DND-41 (cell line): Measurements from ENCODE around the gene ANKS1B.

Experiments used
- ATAC-seq: fragments of 200-7000 bp; cut with Tn5 transposase; 3 replicates; pipeline ENCODE4 v1.9.1; 2021; ENCODE audit warnings: low read depth; ENCODE audit not compliant: insufficient read depth
- DNase-seq: peaks from one replicate; pipeline ENCODE4 v3.0.0-alpha.2; 2020
- H2AFZ ChIP-seq: 2 replicates; pipeline ENCODE4 v1.6.0; 2012; ENCODE audit warnings: low read depth, low read length
- H3K27ac ChIP-seq: 2 replicates; pipeline ENCODE4 v1.5.1; 2012; ENCODE audit warnings: low read length, inconsistent platforms
- H3K27me3 ChIP-seq: fragments of 200-600 bp; sonication (generic); 2 replicates; pipeline ENCODE4 v1.6.0; 2012; ENCODE audit warnings: low read length, mild to moderate bottlenecking, inconsistent platforms; ENCODE audit not compliant: insufficient read depth, poor library complexity
- H3K36me3 ChIP-seq: 2 replicates; pipeline ENCODE4 v1.5.1; 2012; ENCODE audit warnings: low read length, inconsistent platforms; ENCODE audit not compliant: insufficient read depth
- H3K4me1 ChIP-seq: 2 replicates; pipeline ENCODE4 v1.5.1; 2012; ENCODE audit warnings: mild to moderate bottlenecking, low read length; ENCODE audit not compliant: insufficient read depth
- H3K4me2 ChIP-seq: 2 replicates; pipeline ENCODE4 v1.6.0; 2012; ENCODE audit warnings: mild to moderate bottlenecking, moderate library complexity, low read length, inconsistent platforms; ENCODE audit not compliant: insufficient read depth
- H3K4me3 ChIP-seq, 2 experiments: fragments of 200-600 bp in 1 of 2; shearing (Covaris generic) in 1 of 2; 2 replicates each; pipeline ENCODE4 v1.5.1; 2012 to 2016; ENCODE audit warnings: inconsistent platforms in 2 of 2, low read length in 2 of 2, mild to moderate bottlenecking in 2 of 2, low read depth in 1 of 2, moderate library complexity in 1 of 2
- H3K79me2 ChIP-seq: 2 replicates; pipeline ENCODE4 v1.6.0; 2012; ENCODE audit warnings: low read length, inconsistent platforms; ENCODE audit not compliant: insufficient read depth
- H3K9ac ChIP-seq: 2 replicates; pipeline ENCODE4 v1.6.0; 2012; ENCODE audit warnings: low read depth, mild to moderate bottlenecking, inconsistent platforms, low read length, moderate library complexity
- H3K9me3 ChIP-seq: 2 replicates; pipeline ENCODE4 v1.5.1; 2012; ENCODE audit warnings: low read length, moderate library complexity, mild to moderate bottlenecking, inconsistent platforms; ENCODE audit not compliant: insufficient read depth, severe bottlenecking
- H4K20me1 ChIP-seq: 2 replicates; pipeline ENCODE4 v1.6.0; 2012; ENCODE audit warnings: low read length; ENCODE audit not compliant: insufficient read depth
- CTCF ChIP-seq: IDR thresholded peaks from 2 replicates; pipeline ENCODE4 v1.5.1; 2012; ENCODE audit warnings: borderline replicate concordance, low read length, moderate library complexity, mild to moderate bottlenecking; ENCODE audit not compliant: poor library complexity, severe bottlenecking; ENCODE audit errors: extremely low read depth
- EZH2 ChIP-seq: IDR thresholded peaks from 3 replicates; pipeline ENCODE4 v1.6.1; 2012; ENCODE audit warnings: borderline replicate concordance, low read depth, mild to moderate bottlenecking, moderate library complexity, low read length, inconsistent platforms; ENCODE audit not compliant: severe bottlenecking

The ANKS1B gene

GRCh38 chr12:99192489-99192888 is 792.2 kb downstream of the ANKS1B start:
- Histone ChIP-seq H3K36me3 (no peaks in the 10 kb centered on the region), H3K27me3 (no peaks in the 10 kb centered on the region), H4K20me1 (no peaks in the 10 kb centered on the region), H3K4me3 (no peak overlapping the region), H3K9me3 (no peaks in the 10 kb centered on the region), H2AFZ (no peak overlapping the region), H3K4me2 (no peak overlapping the region), H3K9ac (no peak overlapping the region), H3K4me1 (peaks cover 8% of the 10 kb centered on the region; the same call in 1 of the 2 replicates), H3K27ac (no peak overlapping the region), H3K79me2 (no peaks in the 10 kb centered on the region)
- no peak for TF ChIP-seq EZH2
- DNase-seq (no peak), ATAC-seq (no peak)

GRCh38 chr12:99176871-99177270 is 807.9 kb downstream of the ANKS1B start:
- Histone ChIP-seq H3K4me1 (no peaks in the 10 kb centered on the region), H2AFZ (no peak overlapping the region), H3K9ac (no peak overlapping the region), H3K27me3 (no peaks in the 10 kb centered on the region), H3K4me3 (no peak overlapping the region), H3K36me3 (no peaks in the 10 kb centered on the region), H3K4me2 (no peak overlapping the region), H3K9me3 (no peaks in the 10 kb centered on the region), H3K79me2 (no peaks in the 10 kb centered on the region), H4K20me1 (no peaks in the 10 kb centered on the region), H3K27ac (no peak overlapping the region)
- TF ChIP-seq EZH2: no peak
- TF ChIP-seq CTCF: no peak
- DNase-seq: no peak
- ATAC-seq: no peak

GRCh38 chr12:99170461-99170860 is 814.3 kb downstream of the ANKS1B start:
- H3K9ac ChIP-seq: no peak overlapping the region
- no peak overlapping the region for H3K4me3 ChIP-seq
- no peak overlapping the region for H2AFZ ChIP-seq
- H3K4me1 ChIP-seq: no peaks in the 10 kb centered on the region
- H3K27me3 ChIP-seq: no peaks in the 10 kb centered on the region
- TF ChIP-seq EZH2 (no peak), CTCF (no peak)
- H3K4me2 ChIP-seq: no peak overlapping the region
- H3K79me2 ChIP-seq: no peaks in the 10 kb centered on the region
- H3K27ac ChIP-seq: no peak overlapping the region
- H3K36me3 ChIP-seq: no peaks in the 10 kb centered on the region
- DNase-seq (no peak), ATAC-seq (no peak)
- H4K20me1 ChIP-seq: no peaks in the 10 kb centered on the region
- H3K9me3 ChIP-seq: no peaks in the 10 kb centered on the region

GRCh38 chr12:99170037-99170436 is 814.7 kb downstream of the ANKS1B start:
- DNase-seq (no peak), ATAC-seq (no peak)
- H3K36me3 ChIP-seq: no peaks in the 10 kb centered on the region
- no peaks in the 10 kb centered on the region for H3K27me3 ChIP-seq
- no peaks in the 10 kb centered on the region for H3K4me1 ChIP-seq
- no peak overlapping the region for H3K4me2 ChIP-seq
- TF ChIP-seq CTCF: no peak
- no peaks in the 10 kb centered on the region for H3K79me2 ChIP-seq
- no peak overlapping the region for H3K27ac ChIP-seq
- no peaks in the 10 kb centered on the region for H4K20me1 ChIP-seq
- no peak overlapping the region for H2AFZ ChIP-seq
- H3K4me3 ChIP-seq: no peak overlapping the region
- H3K9ac ChIP-seq: no peak overlapping the region
- no peaks in the 10 kb centered on the region for H3K9me3 ChIP-seq
